Right lobe of liver (tissue), 6 donors: ENCODE results near the gene WDR62. TPM values are rescaled to one million over a fixed set of nuclear protein-coding genes. Genes with fewer than 3 reads are reported as not detected.

ENCODE experiments used
- ATAC-seq, 4 donors: fragments of 200-7000 bp; cut with Tn5 transposase; one replicate each; pipeline ENCODE4 v1.9.1; 2020; ENCODE audit warnings: mild to moderate bottlenecking in 4 of 4, moderate library complexity in 4 of 4
- DNase-seq, 3 donors: peaks; one replicate each; pipeline ENCODE4 v3.0.0-alpha.2; 2020
- H3K27ac ChIP-seq, 3 donors: fragments of 200-600 bp; one replicate each; pipeline ENCODE4 v1.8.0; 2022
- H3K27me3 ChIP-seq, 2 donors: fragments of 200-600 bp; one replicate each; pipeline ENCODE4 v1.8.0; 2022
- H3K36me3 ChIP-seq, 4 donors: fragments of 200-600 bp; sonication (generic) in 1 of 4; one replicate each; pipeline versions ENCODE4 v1.5.1 to v1.8.0; 2017 to 2022; ENCODE audit warnings: control low read depth in 1 of 4
- H3K4me1 ChIP-seq, 4 donors: fragments of 200-600 bp; sonication (generic) in 1 of 4; one replicate each; pipeline versions ENCODE4 v1.5.1 to v1.8.0; 2017 to 2022; ENCODE audit warnings: control low read depth in 1 of 4
- H3K4me3 ChIP-seq, 3 donors: fragments of 200-600 bp; one replicate each; pipeline ENCODE4 v1.8.0; 2022
- H3K9me3 ChIP-seq, 4 donors: fragments of 200-600 bp; sonication (generic) in 1 of 4; one replicate each; pipeline versions ENCODE4 v1.5.1 to v1.8.0; 2017 to 2022; ENCODE audit warnings: control low read depth in 1 of 4
- POLR2A ChIP-seq: fragments of 450-650 bp; IDR thresholded peaks from one replicate; pipeline ENCODE4 v1.6.1; 2017; ENCODE audit warnings: antibody characterized with exemption, mild to moderate bottlenecking
- WGBS: methylation state at CpG from one replicate; pipeline ENCODE4 v1.1.6; 2018; ENCODE audit warnings: low coverage, low lambda C conversion rate; ENCODE audit not compliant: insufficient coverage; ENCODE audit errors: missing lambda C conversion rate; 5-methylcytosine and 5-hydroxymethylcytosine counted together
- intact Hi-C, 2 donors: fragments of 100-400 bp; cut with DNase I; formaldehyde crosslinking; loops; one replicate each; pipeline versions ENCODE4 v1.11.2 to v1.14.1; 2022
- total RNA-seq, 6 experiments: library from RNA; depleted of rRNA in 2 of 6; stranded (reverse); fragments of >200 nt in 2 of 6; fragmentation: NEBNext Ultra II Directional in 3 of 6; extraction: Animal tissue kit (Norgen Biotek cat#: 25700) in 3 of 6; gene quantifications; one replicate each; pipeline versions ENCODE4 v1.1.0 to v1.2.4, GENCODE V29; 2016 to 2023
- TF ChIP-seq, protein P1 (sequence below), 4 donors: fragments of 200-600 bp in 3 of 4; fragments of 450-650 bp in 1 of 4; IDR thresholded peaks; one replicate each; pipeline versions ENCODE4 v1.5.1 to v1.8.0; 2016 to 2022; ENCODE audit warnings: antibody characterized with exemption in 4 of 4, mild to moderate bottlenecking in 2 of 4
- donor health status: DM: no; HTN: yes; CAD: no.
- donor health status: DM: no; HTN: no; CAD: no.
- donor health status: DM: no; HTN: no; CAD: no.
- donor health status: DM: no; HTN: yes; CAD: no.
- donor health status: DM: no; HTN: yes; CAD: no.

The WDR62 gene
- total RNA-seq, 6 experiments from 2014 or later: 0.20 to 1.6 (median 0.58) TPM

DNA sequence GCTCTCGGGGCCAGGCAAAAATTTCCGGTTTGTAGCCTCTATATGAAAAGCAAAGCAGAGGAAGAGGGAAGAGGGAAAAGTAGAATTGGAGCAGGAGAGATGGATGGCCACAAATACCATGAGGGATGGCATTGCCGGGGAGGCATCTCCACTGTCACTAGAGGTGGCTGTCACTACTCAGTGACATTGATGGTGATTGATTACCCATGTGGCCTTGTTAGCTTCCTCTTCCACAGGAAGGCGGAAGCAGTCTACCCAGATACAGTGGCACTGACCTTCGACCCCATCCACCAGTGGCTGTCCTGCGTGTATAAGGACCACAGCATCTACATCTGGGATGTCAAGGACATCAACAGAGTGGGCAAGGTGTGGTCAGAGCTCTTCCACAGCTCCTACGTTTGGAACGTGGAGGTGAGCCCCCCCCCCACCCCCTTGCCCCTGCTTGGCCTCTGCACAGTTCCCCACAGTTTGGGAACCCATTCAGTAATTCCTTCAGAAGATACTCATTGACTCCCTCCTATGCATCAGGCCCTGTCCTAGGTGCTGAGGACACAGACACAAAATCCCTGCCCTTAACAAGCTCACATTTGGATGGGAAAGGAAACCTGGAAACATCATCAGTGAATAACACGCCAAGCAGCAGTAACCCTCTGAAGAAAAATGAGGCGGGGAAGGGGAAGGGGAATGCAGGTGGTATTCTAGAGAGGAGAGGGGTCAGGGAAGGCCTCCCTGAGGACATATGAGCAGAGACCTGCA is 18.6 kb downstream of the WDR62 start:
- ATAC-seq (no peak), DNase-seq (no peak)
- intact Hi-C loops: no loop called here
- TF ChIP-seq, protein P1, sequence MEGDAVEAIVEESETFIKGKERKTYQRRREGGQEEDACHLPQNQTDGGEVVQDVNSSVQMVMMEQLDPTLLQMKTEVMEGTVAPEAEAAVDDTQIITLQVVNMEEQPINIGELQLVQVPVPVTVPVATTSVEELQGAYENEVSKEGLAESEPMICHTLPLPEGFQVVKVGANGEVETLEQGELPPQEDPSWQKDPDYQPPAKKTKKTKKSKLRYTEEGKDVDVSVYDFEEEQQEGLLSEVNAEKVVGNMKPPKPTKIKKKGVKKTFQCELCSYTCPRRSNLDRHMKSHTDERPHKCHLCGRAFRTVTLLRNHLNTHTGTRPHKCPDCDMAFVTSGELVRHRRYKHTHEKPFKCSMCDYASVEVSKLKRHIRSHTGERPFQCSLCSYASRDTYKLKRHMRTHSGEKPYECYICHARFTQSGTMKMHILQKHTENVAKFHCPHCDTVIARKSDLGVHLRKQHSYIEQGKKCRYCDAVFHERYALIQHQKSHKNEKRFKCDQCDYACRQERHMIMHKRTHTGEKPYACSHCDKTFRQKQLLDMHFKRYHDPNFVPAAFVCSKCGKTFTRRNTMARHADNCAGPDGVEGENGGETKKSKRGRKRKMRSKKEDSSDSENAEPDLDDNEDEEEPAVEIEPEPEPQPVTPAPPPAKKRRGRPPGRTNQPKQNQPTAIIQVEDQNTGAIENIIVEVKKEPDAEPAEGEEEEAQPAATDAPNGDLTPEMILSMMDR (IDR thresholded peaks at IDR 0.05): no peak
- no peak for TF ChIP-seq POLR2A
- H3K36me3 ChIP-seq: no peaks in the 10 kb centered on the region
- no peak overlapping the region for H3K27ac ChIP-seq
- WGBS: 76% methylated on average over 8 of the region's 10 CpGs
- no peaks in the 10 kb centered on the region for H3K27me3 ChIP-seq
- H3K9me3 ChIP-seq: no peaks in the 10 kb centered on the region
- no peaks in the 10 kb centered on the region for H3K4me1 ChIP-seq
- no peak overlapping the region for H3K4me3 ChIP-seq

DNA sequence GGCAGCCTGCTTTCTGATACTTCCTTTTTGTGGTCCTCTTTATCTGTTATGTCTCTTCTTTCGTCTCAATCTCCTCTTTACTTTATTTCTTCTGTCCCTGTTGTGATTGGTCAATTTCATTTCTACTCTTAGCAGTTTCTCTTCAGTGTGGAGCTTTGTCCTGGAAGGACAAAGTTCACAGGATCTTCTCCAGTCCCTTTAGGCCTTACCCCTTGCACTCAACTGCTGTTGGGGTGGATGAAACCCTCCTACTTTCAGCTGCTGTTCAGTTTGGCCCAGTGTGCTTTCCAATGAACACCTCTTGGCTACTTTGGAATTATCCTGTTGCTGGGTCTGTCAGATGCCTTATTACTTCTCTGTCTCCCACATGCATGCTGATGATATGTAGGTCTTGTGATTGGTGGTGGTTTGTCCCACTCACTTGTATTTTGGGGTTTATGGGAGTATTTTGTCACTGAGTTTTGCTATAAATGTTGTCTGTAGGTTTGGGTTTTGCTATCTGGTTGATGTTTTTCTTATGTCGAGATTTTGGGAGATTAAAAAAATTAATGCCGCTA is 24.8 kb downstream of the WDR62 start:
- Histone ChIP-seq H3K4me3 (no peak overlapping the region), H3K4me1 (peaks cover 0 to 5% (median 0%) of the 10 kb centered on the region in 4 donors), H3K27ac (no peak overlapping the region), H3K27me3 (no peaks in the 10 kb centered on the region), H3K9me3 (no peaks in the 10 kb centered on the region), H3K36me3 (no peaks in the 10 kb centered on the region)
- DNase-seq: no peak
- intact Hi-C loops: no loop called here
- no peak for ATAC-seq
- WGBS: 90% methylated on average over 3 of the region's 3 CpGs
- TF ChIP-seq POLR2A: no peak
- TF ChIP-seq, protein P1 (IDR thresholded peaks at IDR 0.05): no peak

DNA sequence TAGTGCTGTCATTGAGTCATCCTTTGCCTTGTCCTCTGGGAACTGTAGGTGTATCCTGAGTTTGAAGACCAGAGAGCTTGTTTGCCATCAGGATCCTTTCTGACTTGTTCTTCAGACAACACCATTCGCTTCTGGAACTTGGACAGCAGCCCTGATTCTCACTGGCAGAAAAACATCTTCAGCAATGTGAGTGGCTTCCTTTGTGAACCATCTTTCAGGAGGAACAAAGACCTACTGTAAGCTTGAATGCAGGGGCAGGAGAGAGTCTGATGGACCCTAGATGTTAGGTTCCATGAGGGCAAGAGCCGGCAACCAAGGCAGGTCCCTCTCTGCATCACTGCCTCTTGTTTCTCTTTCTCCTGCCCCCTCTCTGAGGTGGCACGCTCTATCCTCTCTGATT is 26.7 kb downstream of the WDR62 start:
- no peaks in the 10 kb centered on the region for H3K27me3 ChIP-seq
- no peak overlapping the region for H3K4me3 ChIP-seq
- no peaks in the 10 kb centered on the region for H3K9me3 ChIP-seq
- 100% methylated on average over 1 of the region's 3 CpGs for WGBS
- DNase-seq (no peak), ATAC-seq (no peak)
- intact Hi-C loops: no loop called here
- no peaks in the 10 kb centered on the region for H3K36me3 ChIP-seq
- H3K4me1 ChIP-seq: peaks cover 0 to 5% (median 0%) of the 10 kb centered on the region in 4 donors
- TF ChIP-seq, protein P1 (IDR thresholded peaks at IDR 0.05): no peak
- no peak for TF ChIP-seq POLR2A
- H3K27ac ChIP-seq: no peak overlapping the region

DNA sequence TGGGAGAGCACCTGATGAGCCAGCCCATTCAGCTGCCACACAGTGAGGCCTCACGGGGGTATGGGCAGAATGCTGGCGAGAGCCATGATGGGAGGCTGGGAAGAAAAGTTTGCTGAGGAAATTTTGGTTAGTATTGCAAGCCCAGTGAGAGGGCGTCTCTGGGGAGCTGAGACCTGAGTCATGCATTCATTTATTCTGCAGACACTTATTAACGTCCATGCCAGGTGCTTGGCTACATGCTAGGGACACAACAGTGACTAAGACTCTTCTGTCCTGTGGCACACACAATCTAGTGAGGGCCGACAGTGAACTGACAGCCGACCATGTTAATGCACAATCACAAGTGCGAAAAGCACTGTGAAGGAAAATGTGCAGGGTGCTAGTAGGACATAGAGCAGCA is 27.2 kb downstream of the WDR62 start:
- DNase-seq (no peak), ATAC-seq (no peak)
- Histone ChIP-seq H3K4me1 (peaks cover 0 to 5% (median 0%) of the 10 kb centered on the region in 4 donors), H3K27me3 (no peaks in the 10 kb centered on the region), H3K27ac (no peak overlapping the region), H3K4me3 (no peak overlapping the region), H3K36me3 (no peaks in the 10 kb centered on the region), H3K9me3 (no peaks in the 10 kb centered on the region)
- intact Hi-C loops: no loop called here
- WGBS: 91% methylated on average over 7 of the region's 7 CpGs
- TF ChIP-seq POLR2A: no peak
- TF ChIP-seq, protein P1 (IDR thresholded peaks at IDR 0.05): no peak
